HL-60 (cell line): Measurements from ENCODE around the gene DUSP28.

Experiments used
- DNase-seq, 2 experiments: peaks; one replicate each; pipeline ENCODE4 v3.0.0-alpha.2; 2010 to 2020; ENCODE audit warnings: low read depth in 1 of 2, low spot score in 1 of 2
- H3K27ac ChIP-seq: fragments of 250-450 bp; sonication (Bioruptor Pico); replicated peaks from 2 replicates; pipeline ENCODE4 v1.5.1; 2020; ENCODE audit warnings: mild to moderate bottlenecking, moderate library complexity
- H3K27me3 ChIP-seq: fragments of 250-450 bp; sonication (Bioruptor Pico); 2 replicates; pipeline ENCODE4 v1.5.1; 2021; ENCODE audit warnings: mild to moderate bottlenecking, moderate library complexity; ENCODE audit not compliant: insufficient read depth, poor library complexity, severe bottlenecking
- H3K4me3 ChIP-seq: replicated peaks from 2 replicates; pipeline ENCODE4 v1.5.1; 2011; ENCODE audit warnings: mild to moderate bottlenecking, control low read depth, low read length; ENCODE audit not compliant: insufficient read depth
- GABPA ChIP-seq: IDR thresholded peaks from 2 replicates; pipeline ENCODE4 v1.6.1; 2012; ENCODE audit warnings: low read depth
- POLR2AphosphoS5 ChIP-seq: IDR thresholded peaks from 2 replicates; pipeline ENCODE4 v1.6.1; 2012; ENCODE audit warnings: low read depth
- REST ChIP-seq: IDR thresholded peaks from 2 replicates; pipeline ENCODE4 v1.6.1; 2012; ENCODE audit warnings: low read depth; ENCODE audit not compliant: insufficient replicate concordance
- SPI1 ChIP-seq: IDR thresholded peaks from 2 replicates; pipeline ENCODE4 v1.6.1; 2012; ENCODE audit warnings: low read depth, mild to moderate bottlenecking, borderline replicate concordance
- TF ChIP-seq, protein P1 (sequence below): IDR thresholded peaks from one replicate; pipeline ENCODE4 v1.5.1; 2011; ENCODE audit warnings: low read length, control low read depth, inconsistent platforms; ENCODE audit not compliant: insufficient read depth

The DUSP28 gene

GRCh38 chr2:240598311-240598911, 38.3 kb downstream of the DUSP28 start:
- Histone ChIP-seq H3K4me3 (no peak overlapping the region), H3K27me3 (no peaks in the 10 kb centered on the region), H3K27ac (no peak overlapping the region)
- TF ChIP-seq, protein P1, sequence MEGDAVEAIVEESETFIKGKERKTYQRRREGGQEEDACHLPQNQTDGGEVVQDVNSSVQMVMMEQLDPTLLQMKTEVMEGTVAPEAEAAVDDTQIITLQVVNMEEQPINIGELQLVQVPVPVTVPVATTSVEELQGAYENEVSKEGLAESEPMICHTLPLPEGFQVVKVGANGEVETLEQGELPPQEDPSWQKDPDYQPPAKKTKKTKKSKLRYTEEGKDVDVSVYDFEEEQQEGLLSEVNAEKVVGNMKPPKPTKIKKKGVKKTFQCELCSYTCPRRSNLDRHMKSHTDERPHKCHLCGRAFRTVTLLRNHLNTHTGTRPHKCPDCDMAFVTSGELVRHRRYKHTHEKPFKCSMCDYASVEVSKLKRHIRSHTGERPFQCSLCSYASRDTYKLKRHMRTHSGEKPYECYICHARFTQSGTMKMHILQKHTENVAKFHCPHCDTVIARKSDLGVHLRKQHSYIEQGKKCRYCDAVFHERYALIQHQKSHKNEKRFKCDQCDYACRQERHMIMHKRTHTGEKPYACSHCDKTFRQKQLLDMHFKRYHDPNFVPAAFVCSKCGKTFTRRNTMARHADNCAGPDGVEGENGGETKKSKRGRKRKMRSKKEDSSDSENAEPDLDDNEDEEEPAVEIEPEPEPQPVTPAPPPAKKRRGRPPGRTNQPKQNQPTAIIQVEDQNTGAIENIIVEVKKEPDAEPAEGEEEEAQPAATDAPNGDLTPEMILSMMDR = no peak
- no peak for TF ChIP-seq POLR2AphosphoS5
- TF ChIP-seq REST = no peak
- no peak for TF ChIP-seq GABPA
- no peak for TF ChIP-seq SPI1
- DNase-seq = no peak

- no peaks in the 10 kb centered on the region for H3K27me3 ChIP-seq
- no peak for DNase-seq
- TF ChIP-seq GABPA (no peak), REST (no peak), SPI1 (no peak), POLR2AphosphoS5 (no peak)
- TF ChIP-seq, protein P1 = no peak
- no peak overlapping the region for H3K27ac ChIP-seq
- H3K4me3 ChIP-seq = no peak overlapping the region
Observed at GRCh38 chr2:240599141-240599583, 39.0 kb downstream of the DUSP28 start.

DNA sequence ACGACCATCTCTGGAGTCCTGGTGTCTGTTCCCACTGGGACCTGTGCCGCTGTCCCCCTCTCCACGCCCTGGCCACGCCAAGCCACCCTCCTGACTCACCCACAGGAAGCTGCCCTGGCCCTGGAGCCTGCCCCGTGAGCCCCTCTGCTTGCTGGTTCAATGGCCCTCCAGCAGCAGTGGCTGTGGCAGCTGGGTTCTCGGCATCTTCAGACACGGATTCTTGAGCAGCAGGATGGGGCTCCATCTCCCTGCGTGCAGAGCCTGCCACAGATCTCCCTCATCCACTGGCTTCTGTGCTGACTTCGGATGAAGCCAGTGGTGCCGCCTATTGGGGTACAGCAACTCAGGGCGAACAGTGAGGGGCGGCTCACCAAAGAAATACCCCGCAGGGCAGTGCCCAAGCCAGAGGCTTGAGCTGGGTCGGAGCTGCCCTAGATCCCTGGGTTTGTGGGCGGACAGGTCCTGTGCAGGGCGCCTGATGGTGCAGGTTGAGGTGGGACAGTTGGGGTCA, 40.3 kb downstream of the DUSP28 start:
- Histone ChIP-seq H3K4me3 (no peak overlapping the region), H3K27me3 (no peaks in the 10 kb centered on the region), H3K27ac (no peak overlapping the region)
- TF ChIP-seq POLR2AphosphoS5 (no peak), REST (no peak), SPI1 (no peak)
- DNase-seq = no peak
